ENCODE measurements around the gene DUSP3. TPM values are rescaled to one million over a fixed set of nuclear protein-coding genes. Genes with fewer than 3 reads are reported as not detected.

Gene DUSP3
- total and polyA plus RNA-seq, 2 of the 13 experiments (the other 11 are each of a cell fraction or from before 2014, with no cell fraction given) = 60.0 to 71.5 TPM

GRCh38 chr17:43720311-43721060 lies 58.3 kb downstream of the DUSP3 start (continued):
- 0 out of 2 replicates have a peak, but pooled peaks have one; percentile 20 for TF ChIP-seq MAZ (IDR thresholded peaks at IDR 0.05; ENCODE audit: borderline replicate concordance, low read depth, low read length)
- TF ChIP-seq MAZ (CRISPR knock-in tag; IDR thresholded peaks at IDR 0.05; ENCODE audit: low read depth) = peak; percentile 63
- TF ChIP-seq MIER2 (CRISPR knock-in tag; IDR thresholded peaks at IDR 0.05) = no peak
- TF ChIP-seq KDM4B (CRISPR knock-in tag; IDR thresholded peaks at IDR 0.05) = peak; percentile 56; the same call in 1 of the 2 replicates
- no peak for TF ChIP-seq ZBTB34 (CRISPR knock-in tag; IDR thresholded peaks at IDR 0.05)
- peak; percentile 55 for TF ChIP-seq JARID2 (CRISPR knock-in tag; IDR thresholded peaks at IDR 0.05; ENCODE audit: insufficient replicate concordance)
- peak; percentile 18; the same call in 1 of the 2 replicates for TF ChIP-seq TARDBP (CRISPR knock-in tag; IDR thresholded peaks at IDR 0.05)
- no peak for TF ChIP-seq HNF4G (IDR thresholded peaks at IDR 0.05; ENCODE audit: borderline replicate concordance, low read depth, low read length)
- no peak for TF ChIP-seq HNF4G (CRISPR knock-in tag; IDR thresholded peaks at IDR 0.05; ENCODE audit: borderline replicate concordance, low read depth)
- TF ChIP-seq BCL3 (CRISPR knock-in tag; IDR thresholded peaks at IDR 0.05) = peak; percentile 95
- no peak for TF ChIP-seq DBP (CRISPR knock-in tag; IDR thresholded peaks at IDR 0.05; ENCODE audit: not compliant biosample characterization)
- no peak for TF ChIP-seq ARID3A (IDR thresholded peaks at IDR 0.05; ENCODE audit: low read depth, low read length)
- peak; percentile 53; the same call in 1 of the 2 replicates for TF ChIP-seq ZNF691 (CRISPR knock-in tag; IDR thresholded peaks at IDR 0.05; ENCODE audit: borderline replicate concordance, low read depth)
- no peak for TF ChIP-seq ZNF383 (CRISPR knock-in tag; IDR thresholded peaks at IDR 0.05; ENCODE audit: borderline replicate concordance)
- peak; percentile 61; the same call in 1 of the 2 replicates for TF ChIP-seq SKIL (CRISPR knock-in tag; IDR thresholded peaks at IDR 0.05; ENCODE audit: borderline replicate concordance)
- TF ChIP-seq ZNF724P (CRISPR knock-in tag; IDR thresholded peaks at IDR 0.05; ENCODE audit: borderline replicate concordance) = no peak; the same call in 1 of the 2 replicates
- TF ChIP-seq ZNF792 (CRISPR knock-in tag; IDR thresholded peaks at IDR 0.05) = peak; percentile 65; the same call in 1 of the 2 replicates
- TF ChIP-seq PRPF4 (IDR thresholded peaks at IDR 0.05; ENCODE audit: low read depth, low read length, poor library complexity, severe bottlenecking) = no peak
